Activated T-helper 2 cell treated with anti-CD3 and anti-CD28 coated beads, Interferon-gamma antibody, Interleukin-2, Interleukin-4, amounts not matched to agents 10 μg/mL and 5 μg/mL and 100 μg/mL, durations not matched to agents 14 hours and 24 hours and 36 hours (primary cell): Measurements from ENCODE around the gene SERINC3. TPM values are rescaled to one million over a fixed set of nuclear protein-coding genes. Genes with fewer than 3 reads are reported as not detected.

Experiments
- DNase-seq: peaks from one replicate; pipeline ENCODE4 v3.0.0; 2021; ENCODE audit warnings: low spot score
- H3K27ac Mint-ChIP-seq: one replicate; pipeline ENCODE4 v1.8.0; 2021; ENCODE audit warnings: mixed read lengths
- H3K27me3 Mint-ChIP-seq: one replicate; pipeline ENCODE4 v1.8.0; 2021; ENCODE audit warnings: low read depth, mixed read lengths
- H3K36me3 Mint-ChIP-seq: one replicate; pipeline ENCODE4 v1.8.0; 2021; ENCODE audit warnings: low read depth, mixed read lengths
- H3K4me1 Mint-ChIP-seq: one replicate; pipeline ENCODE4 v1.8.0; 2021; ENCODE audit warnings: low read depth, mixed read lengths
- H3K4me3 Mint-ChIP-seq: one replicate; pipeline ENCODE4 v1.8.0; 2021; ENCODE audit warnings: low read depth, mild to moderate bottlenecking, moderate library complexity, mixed read lengths
- H3K9me3 Mint-ChIP-seq: one replicate; pipeline ENCODE4 v1.8.0; 2021; ENCODE audit warnings: mixed read lengths
- intact Hi-C: fragments of 100-400 bp; cut with micrococcal nuclease; formaldehyde crosslinking; loops from one replicate; pipeline ENCODE4 v1.15.1; 2023
- total RNA-seq: library from RNA; stranded (reverse); gene quantifications from 2 replicates; pipeline ENCODE4 v1.2.3, GENCODE V29; 2022

SERINC3 gene
- total RNA-seq, 1 donor from 2014 or later: 51.2 TPM

DNA sequence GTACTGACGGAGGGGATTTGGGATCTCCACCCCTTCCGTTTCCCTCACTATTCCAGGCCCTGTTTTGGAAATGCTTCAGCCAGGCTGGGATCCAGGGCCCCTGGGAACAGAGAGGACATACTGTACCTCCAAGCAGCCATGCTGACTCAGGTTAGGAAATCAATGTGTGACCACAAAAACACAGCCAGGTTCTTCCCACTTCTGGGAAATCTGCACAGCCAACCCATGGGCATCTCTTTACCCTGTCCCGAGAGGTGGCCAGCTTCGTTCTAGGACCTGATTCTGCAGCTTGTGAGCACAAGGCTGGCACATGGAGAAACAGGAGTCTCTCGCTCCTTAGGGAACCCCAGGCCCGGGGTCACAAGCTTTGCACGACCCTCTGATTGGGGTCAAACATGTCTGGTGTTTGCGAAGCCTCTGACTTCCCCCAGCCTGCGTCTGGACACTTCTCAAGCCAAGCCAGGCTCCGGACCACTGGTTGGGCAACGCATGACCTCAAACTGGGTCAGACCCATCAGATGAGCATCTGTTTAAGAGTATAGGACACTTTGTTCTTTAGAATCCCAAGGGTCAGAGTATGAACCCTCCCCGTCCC is 54.5 kb downstream of the SERINC3 start:
- no peak overlapping the region for H3K27ac Mint-ChIP-seq
- H3K9me3 Mint-ChIP-seq: no peaks in the 10 kb centered on the region
- no peak overlapping the region for H3K4me3 Mint-ChIP-seq
- no peaks in the 10 kb centered on the region for H3K36me3 Mint-ChIP-seq
- peaks cover 3% of the 10 kb centered on the region for H3K27me3 Mint-ChIP-seq
- DNase-seq: no peak
- intact Hi-C loops: loop anchor here (10.0 kb wide), 1 partner anchor 253 kb away; the partner anchor contains the start of gene OSER1
- no peaks in the 10 kb centered on the region for H3K4me1 Mint-ChIP-seq

DNA sequence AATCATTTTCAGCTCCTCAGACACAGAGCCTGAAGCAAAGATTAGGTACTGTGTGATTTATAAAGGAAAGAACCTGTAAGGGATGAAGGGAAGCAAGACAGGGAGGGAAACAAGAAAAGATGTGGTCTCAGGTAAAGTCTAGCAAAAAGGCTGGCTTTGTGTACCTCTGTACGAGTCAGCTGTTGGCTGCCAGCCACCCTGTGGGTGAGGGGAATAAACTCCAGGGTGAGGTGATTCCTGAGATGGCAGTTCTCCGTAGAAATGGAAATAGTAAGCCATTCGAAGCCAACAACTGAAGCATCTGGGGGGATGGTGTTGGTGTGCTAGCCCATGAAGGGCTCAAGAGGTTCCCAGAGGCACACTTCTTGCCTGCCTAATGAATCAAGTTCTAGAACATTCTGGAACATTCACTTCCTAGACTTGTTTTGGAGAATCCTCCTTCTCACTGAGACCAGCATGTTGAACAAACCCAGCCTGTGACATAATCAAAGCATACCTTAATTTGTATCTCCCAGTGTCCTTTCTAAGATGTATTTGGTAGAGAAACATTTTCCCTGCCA is 56.8 kb downstream of the SERINC3 start:
- H3K36me3 Mint-ChIP-seq: no peaks in the 10 kb centered on the region

DNA sequence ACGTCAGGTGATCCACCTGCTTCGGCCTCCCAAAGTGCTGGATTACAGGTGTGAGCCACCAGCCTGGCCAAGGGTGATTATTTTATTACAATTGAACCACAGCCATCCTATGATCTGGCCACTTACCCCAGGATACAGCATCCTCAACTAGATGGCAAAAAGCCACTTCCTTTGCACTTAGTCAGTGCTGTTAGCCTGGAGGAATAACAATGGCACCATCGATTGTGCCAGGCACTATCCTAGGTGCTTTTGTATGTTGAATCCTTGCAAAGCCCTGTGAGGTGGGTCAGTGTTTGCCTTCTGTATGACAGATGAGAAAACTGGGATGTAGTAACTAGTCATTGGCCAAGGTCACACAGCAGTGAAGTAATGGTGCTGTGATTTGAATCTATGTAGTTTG is 57.4 kb downstream of the SERINC3 start:
- intact Hi-C loops: loop anchor here (10.0 kb wide), 1 partner anchor 250 kb away; the partner anchor contains the start of gene OSER1
- Mint-ChIP-seq H3K27me3 (peaks cover 1% of the 10 kb centered on the region), H3K9me3 (no peaks in the 10 kb centered on the region), H3K4me3 (no peak overlapping the region), H3K4me1 (no peaks in the 10 kb centered on the region), H3K36me3 (no peaks in the 10 kb centered on the region), H3K27ac (no peak overlapping the region)
- no peak for DNase-seq

More for the DNA sequence above, 56.8 kb downstream of the SERINC3 start:
- DNase-seq: no peak
- no peaks in the 10 kb centered on the region for H3K9me3 Mint-ChIP-seq
- no peak overlapping the region for H3K4me3 Mint-ChIP-seq
- H3K27ac Mint-ChIP-seq: no peak overlapping the region
- no peaks in the 10 kb centered on the region for H3K4me1 Mint-ChIP-seq
- H3K27me3 Mint-ChIP-seq: peaks cover 1% of the 10 kb centered on the region
- intact Hi-C loops: loop anchor here (10.0 kb wide), 1 partner anchor 250 kb away; the partner anchor contains the start of gene OSER1

GRCh38 chr20:44463466-44463865 is 58.4 kb downstream of the SERINC3 start:
- Mint-ChIP-seq H3K36me3 (no peaks in the 10 kb centered on the region), H3K27me3 (peaks cover 1% of the 10 kb centered on the region), H3K27ac (no peak overlapping the region), H3K9me3 (no peaks in the 10 kb centered on the region), H3K4me3 (no peak overlapping the region), H3K4me1 (no peaks in the 10 kb centered on the region)
- intact Hi-C loops: loop anchor here (10.0 kb wide), 1 partner anchor 249 kb away; the partner anchor contains the start of gene OSER1
- no peak for DNase-seq

DNA sequence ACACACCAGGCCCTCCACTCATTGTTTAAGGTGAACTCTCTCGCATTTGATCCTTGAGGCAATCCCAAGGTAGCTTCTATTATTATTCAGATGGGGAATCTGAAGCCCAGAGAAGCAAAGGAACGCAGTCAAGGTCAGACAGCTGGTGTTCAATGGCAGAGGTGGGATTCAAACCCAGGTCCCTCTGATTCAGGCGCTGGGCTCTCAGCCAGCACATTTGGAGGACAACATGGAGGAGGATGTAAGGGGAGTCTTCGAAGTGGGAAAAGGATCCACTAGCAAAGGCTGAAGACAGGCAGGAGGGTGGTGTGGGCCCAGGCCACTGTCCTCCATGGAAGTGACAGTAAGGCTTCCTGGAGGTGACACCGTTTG is 60.1 kb downstream of the SERINC3 start:
- Mint-ChIP-seq H3K36me3 (no peaks in the 10 kb centered on the region), H3K27ac (no peak overlapping the region)

GRCh38 chr20:44461142-44461802 is 60.6 kb downstream of the SERINC3 start:
- Mint-ChIP-seq H3K4me1 (no peaks in the 10 kb centered on the region), H3K27me3 (no peaks in the 10 kb centered on the region), H3K27ac (no peak overlapping the region), H3K9me3 (no peaks in the 10 kb centered on the region), H3K36me3 (no peaks in the 10 kb centered on the region), H3K4me3 (no peak overlapping the region)
- intact Hi-C loops: loop anchor here (10.0 kb wide), 1 partner anchor 246 kb away; the partner anchor contains the start of gene OSER1
- no peak for DNase-seq

More for the DNA sequence above, 60.1 kb downstream of the SERINC3 start:
- intact Hi-C loops: loop anchor here (10.0 kb wide), 1 partner anchor 247 kb away; the partner anchor contains the start of gene OSER1
- H3K27me3 Mint-ChIP-seq: peaks cover 1% of the 10 kb centered on the region
- H3K9me3 Mint-ChIP-seq: no peaks in the 10 kb centered on the region
- H3K4me3 Mint-ChIP-seq: no peak overlapping the region
- H3K4me1 Mint-ChIP-seq: no peaks in the 10 kb centered on the region
- no peak for DNase-seq

DNA sequence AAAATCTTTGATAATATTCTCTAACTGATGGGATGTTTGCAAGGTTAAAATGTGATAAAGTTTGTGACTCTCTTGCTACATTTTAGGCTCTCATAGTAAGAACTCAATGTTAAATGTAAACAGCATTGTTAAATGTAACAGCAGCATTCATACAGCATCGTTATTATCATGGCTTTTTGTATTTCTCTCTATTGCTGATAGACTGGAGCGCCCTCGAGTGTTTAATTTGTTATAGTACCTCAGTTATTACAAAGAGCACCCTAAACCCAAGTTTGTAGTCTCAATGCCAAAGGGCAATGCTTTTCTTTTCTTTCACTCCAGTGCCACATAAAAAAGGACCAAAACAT is 61.1 kb downstream of the SERINC3 start:
- H3K4me1 Mint-ChIP-seq: no peaks in the 10 kb centered on the region
- no peak overlapping the region for H3K27ac Mint-ChIP-seq
- H3K4me3 Mint-ChIP-seq: no peak overlapping the region
- no peaks in the 10 kb centered on the region for H3K9me3 Mint-ChIP-seq
- no peak for DNase-seq
- no peaks in the 10 kb centered on the region for H3K36me3 Mint-ChIP-seq
- no peaks in the 10 kb centered on the region for H3K27me3 Mint-ChIP-seq
- intact Hi-C loops: loop anchor here (10.0 kb wide), 1 partner anchor 246 kb away; the partner anchor contains the start of gene OSER1

GRCh38 chr20:44459271-44459670 is 62.6 kb downstream of the SERINC3 start:
- H3K36me3 Mint-ChIP-seq: no peaks in the 10 kb centered on the region
- no peak overlapping the region for H3K4me3 Mint-ChIP-seq
- intact Hi-C loops: no loop called here
- no peak for DNase-seq
- H3K27me3 Mint-ChIP-seq: no peaks in the 10 kb centered on the region
- no peaks in the 10 kb centered on the region for H3K4me1 Mint-ChIP-seq
- H3K27ac Mint-ChIP-seq: no peak overlapping the region
- no peaks in the 10 kb centered on the region for H3K9me3 Mint-ChIP-seq

- intact Hi-C loops: no loop called here
- no peaks in the 10 kb centered on the region for H3K36me3 Mint-ChIP-seq
These were observed 64.9 kb downstream of the SERINC3 start for GRCh38 chr20:44457016-44457415.

DNA sequence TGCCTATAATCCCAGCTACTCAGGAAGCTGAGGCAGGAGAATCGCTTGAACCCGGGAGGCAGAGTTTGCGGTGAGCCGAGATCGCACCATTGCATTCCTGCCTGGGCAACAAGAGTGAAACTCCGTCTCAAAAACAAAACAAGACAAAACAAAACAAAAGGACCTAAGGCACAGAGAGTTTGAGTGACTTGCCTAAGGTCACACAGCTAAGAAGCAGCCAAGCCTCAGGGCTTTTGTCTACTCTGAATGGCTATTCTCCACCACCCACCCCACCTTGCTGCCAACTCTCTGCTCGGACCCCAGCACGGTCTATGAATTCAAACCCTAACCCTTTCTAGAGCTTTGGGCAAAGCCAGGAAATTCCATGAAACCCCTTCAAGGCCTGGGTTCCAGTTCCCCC is 65.3 kb downstream of the SERINC3 start:
- Mint-ChIP-seq H3K4me1 (no peaks in the 10 kb centered on the region), H3K9me3 (no peaks in the 10 kb centered on the region), H3K4me3 (no peak overlapping the region), H3K36me3 (no peaks in the 10 kb centered on the region), H3K27ac (no peak overlapping the region), H3K27me3 (no peaks in the 10 kb centered on the region)
- intact Hi-C loops: no loop called here
- DNase-seq: no peak

More at GRCh38 chr20:44457016-44457415, 64.9 kb downstream of the SERINC3 start:
- no peak overlapping the region for H3K4me3 Mint-ChIP-seq
- no peaks in the 10 kb centered on the region for H3K27me3 Mint-ChIP-seq
- H3K27ac Mint-ChIP-seq: no peak overlapping the region
- no peaks in the 10 kb centered on the region for H3K9me3 Mint-ChIP-seq
- no peak for DNase-seq
- no peaks in the 10 kb centered on the region for H3K4me1 Mint-ChIP-seq

- H3K27ac Mint-ChIP-seq: no peak overlapping the region
- no peak for DNase-seq
- H3K4me1 Mint-ChIP-seq: no peaks in the 10 kb centered on the region
- H3K4me3 Mint-ChIP-seq: no peak overlapping the region
- H3K36me3 Mint-ChIP-seq: no peaks in the 10 kb centered on the region
- H3K27me3 Mint-ChIP-seq: no peaks in the 10 kb centered on the region
- intact Hi-C loops: no loop called here
- H3K9me3 Mint-ChIP-seq: no peaks in the 10 kb centered on the region
These were observed 66.7 kb downstream of the SERINC3 start for GRCh38 chr20:44455126-44455525.

- H3K36me3 Mint-ChIP-seq: no peaks in the 10 kb centered on the region
- H3K4me3 Mint-ChIP-seq: no peak overlapping the region
- no peak overlapping the region for H3K27ac Mint-ChIP-seq
These were observed 67.4 kb downstream of the SERINC3 start for GRCh38 chr20:44454306-44454963.

More at GRCh38 chr20:44454306-44454963, 67.4 kb downstream of the SERINC3 start:
- Mint-ChIP-seq H3K27me3 (no peaks in the 10 kb centered on the region), H3K9me3 (no peaks in the 10 kb centered on the region), H3K4me1 (no peaks in the 10 kb centered on the region)
- DNase-seq: no peak
- intact Hi-C loops: no loop called here
